ENCODE measurements around the gene HTATSF1. TPM values are rescaled to one million over a fixed set of nuclear protein-coding genes. Genes with fewer than 3 reads are reported as not detected.

The HTATSF1 gene
- total and polyA plus RNA-seq, 4 donors: 22.0 to 54.1 (median 25.4) TPM

DNA sequence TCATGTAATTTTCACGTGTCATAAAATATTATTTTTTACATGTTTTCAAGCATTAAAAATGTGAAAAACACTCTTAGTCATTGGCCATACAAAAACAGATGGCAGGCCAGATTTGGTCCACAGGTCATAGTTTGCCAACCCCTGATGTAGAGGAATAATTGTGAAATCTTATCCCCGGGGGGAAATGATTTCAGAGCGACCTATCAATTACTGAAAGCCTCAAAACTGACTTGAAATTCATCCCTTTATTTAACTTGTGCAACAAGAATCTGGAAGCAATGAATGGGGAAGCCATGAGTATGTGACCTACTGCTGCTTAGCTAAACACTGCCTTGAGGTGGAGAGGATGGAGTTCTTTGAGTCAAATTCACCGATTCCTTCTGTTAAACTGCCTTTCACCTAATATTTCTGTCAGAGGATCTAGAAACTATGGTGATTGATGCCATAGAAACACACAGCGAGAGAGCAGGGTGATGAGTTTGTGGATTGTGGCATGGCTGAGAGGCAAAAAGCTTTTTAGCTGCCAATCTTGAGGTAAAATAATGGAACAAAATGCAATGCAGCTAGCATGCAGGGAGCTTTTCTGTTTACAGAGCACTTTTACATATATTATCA, 40.0 kb upstream of the HTATSF1 start:
- Histone ChIP-seq H3K4me3 (no peak overlapping the region), H3K4me1 (ENCODE audit: control insufficient read depth in 5 of 5, insufficient read depth in 5 of 5, low read length in 5 of 5) (no peaks in the 10 kb centered on the region), H3K27me3 (ENCODE audit: control insufficient read depth in 3 of 3, insufficient read depth in 3 of 3, low read length in 2 of 3) (peaks cover 0 to 10% (median 7%) of the 10 kb centered on the region in 3 donors), H3K27ac (ENCODE audit: low read depth in 1 of 2, low read length in 1 of 2) (no peak overlapping the region), H3K9me3 (ENCODE audit: control insufficient read depth in 4 of 4, insufficient read depth in 3 of 4, low read length in 3 of 4) (no peaks in the 10 kb centered on the region), H3K36me3 (ENCODE audit: control insufficient read depth in 4 of 4, insufficient read depth in 4 of 4, low read length in 4 of 4) (no peaks in the 10 kb centered on the region), H3K9ac (ENCODE audit: insufficient read depth in 1 of 2, low read length in 2 of 2) (no peak overlapping the region)
- ATAC-seq (ENCODE audit: insufficient read depth, low FRiP score) (no peak), DNase-seq (no peak)
- 51 to 66% methylated on average over 5 of the region's 5 CpGs for WGBS, 2 donors
- TF ChIP-seq, protein P1, sequence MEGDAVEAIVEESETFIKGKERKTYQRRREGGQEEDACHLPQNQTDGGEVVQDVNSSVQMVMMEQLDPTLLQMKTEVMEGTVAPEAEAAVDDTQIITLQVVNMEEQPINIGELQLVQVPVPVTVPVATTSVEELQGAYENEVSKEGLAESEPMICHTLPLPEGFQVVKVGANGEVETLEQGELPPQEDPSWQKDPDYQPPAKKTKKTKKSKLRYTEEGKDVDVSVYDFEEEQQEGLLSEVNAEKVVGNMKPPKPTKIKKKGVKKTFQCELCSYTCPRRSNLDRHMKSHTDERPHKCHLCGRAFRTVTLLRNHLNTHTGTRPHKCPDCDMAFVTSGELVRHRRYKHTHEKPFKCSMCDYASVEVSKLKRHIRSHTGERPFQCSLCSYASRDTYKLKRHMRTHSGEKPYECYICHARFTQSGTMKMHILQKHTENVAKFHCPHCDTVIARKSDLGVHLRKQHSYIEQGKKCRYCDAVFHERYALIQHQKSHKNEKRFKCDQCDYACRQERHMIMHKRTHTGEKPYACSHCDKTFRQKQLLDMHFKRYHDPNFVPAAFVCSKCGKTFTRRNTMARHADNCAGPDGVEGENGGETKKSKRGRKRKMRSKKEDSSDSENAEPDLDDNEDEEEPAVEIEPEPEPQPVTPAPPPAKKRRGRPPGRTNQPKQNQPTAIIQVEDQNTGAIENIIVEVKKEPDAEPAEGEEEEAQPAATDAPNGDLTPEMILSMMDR (IDR thresholded peaks at IDR 0.05; ENCODE audit: control extremely low read depth, extremely low read depth): no peak

GRCh38 chrX:136464589-136464988, 32.8 kb upstream of the HTATSF1 start:
- H3K27ac ChIP-seq (ENCODE audit: low read depth in 1 of 2, low read length in 1 of 2): no peak overlapping the region

GRCh38 chrX:136467303-136467702, 30.1 kb upstream of the HTATSF1 start:
- Histone ChIP-seq H3K9me3 (ENCODE audit: control insufficient read depth in 4 of 4, insufficient read depth in 3 of 4, low read length in 3 of 4) (peaks cover 0 to 2% (median 0%) of the 10 kb centered on the region in 4 donors), H3K27ac (ENCODE audit: low read depth in 1 of 2, low read length in 1 of 2) (no peak overlapping the region), H3K4me1 (ENCODE audit: control insufficient read depth in 5 of 5, insufficient read depth in 5 of 5, low read length in 5 of 5) (no peaks in the 10 kb centered on the region), H3K4me3 (no peak overlapping the region), H3K27me3 (ENCODE audit: control insufficient read depth in 3 of 3, insufficient read depth in 3 of 3, low read length in 2 of 3) (peaks cover 0 to 20% (median 9%) of the 10 kb centered on the region in 3 donors), H3K9ac (ENCODE audit: insufficient read depth in 1 of 2, low read length in 2 of 2) (no peak overlapping the region), H3K36me3 (ENCODE audit: control insufficient read depth in 4 of 4, insufficient read depth in 4 of 4, low read length in 4 of 4) (no peaks in the 10 kb centered on the region)
- no peak for ATAC-seq (ENCODE audit: insufficient read depth, low FRiP score)
- no peak for DNase-seq
- TF ChIP-seq, protein P1 (IDR thresholded peaks at IDR 0.05; ENCODE audit: control extremely low read depth, extremely low read depth): no peak
- 54 to 83% methylated on average over 3 of the region's 3 CpGs for WGBS, 2 donors

More at GRCh38 chrX:136464589-136464988, 32.8 kb upstream of the HTATSF1 start:
- TF ChIP-seq, protein P1 (IDR thresholded peaks at IDR 0.05; ENCODE audit: control extremely low read depth, extremely low read depth): no peak
- no peak for DNase-seq
- 71 to 89% methylated on average over 3 of the region's 3 CpGs for WGBS, 2 donors
- ATAC-seq (ENCODE audit: insufficient read depth, low FRiP score): no peak
- no peak overlapping the region for H3K4me3 ChIP-seq
- H3K9me3 ChIP-seq (ENCODE audit: control insufficient read depth in 4 of 4, insufficient read depth in 3 of 4, low read length in 3 of 4): peaks cover 0 to 2% (median 0%) of the 10 kb centered on the region in 4 donors
- no peaks in the 10 kb centered on the region for H3K36me3 ChIP-seq (ENCODE audit: control insufficient read depth in 4 of 4, insufficient read depth in 4 of 4, low read length in 4 of 4)
- H3K9ac ChIP-seq (ENCODE audit: insufficient read depth in 1 of 2, low read length in 2 of 2): no peak overlapping the region
- no peaks in the 10 kb centered on the region for H3K4me1 ChIP-seq (ENCODE audit: control insufficient read depth in 5 of 5, insufficient read depth in 5 of 5, low read length in 5 of 5)
- H3K27me3 ChIP-seq (ENCODE audit: control insufficient read depth in 3 of 3, insufficient read depth in 3 of 3, low read length in 2 of 3): peaks cover 0 to 21% (median 11%) of the 10 kb centered on the region in 3 donors
